ENCODE measurements around the gene PSMB10. TPM values are rescaled to one million over a fixed set of nuclear protein-coding genes. Genes with fewer than 3 reads are reported as not detected.

PSMB10 gene
- total RNA-seq, 1 experiment from 2014 or later: 39.5 TPM

GRCh38 chr16:67933805-67934204 lies 2.8 kb downstream of the PSMB10 start:
- Histone ChIP-seq H3K4me3 (no peak overlapping the region), H3F3A (ENCODE audit: insufficient read depth, low read depth) (peaks cover 9% of the 10 kb centered on the region; the same call in 1 of the 2 replicates), H2AFZ (no peak overlapping the region), H3K9me3 (ENCODE audit: insufficient read depth, low read depth) (no peaks in the 10 kb centered on the region), H3K9me2 (ENCODE audit: insufficient read depth) (no peaks in the 10 kb centered on the region), H4K20me1 (ENCODE audit: insufficient read depth) (peaks cover 1% of the 10 kb centered on the region; the same call in 1 of the 2 replicates), H3K27ac (no peak overlapping the region), H3K79me2 (ENCODE audit: low read depth) (peaks cover 18% of the 10 kb centered on the region), H3K4me2 (no peak overlapping the region), H3K27me3 (ENCODE audit: insufficient read depth, low read depth) (no peaks in the 10 kb centered on the region), H3K36me3 (ENCODE audit: low read depth) (no peaks in the 10 kb centered on the region), H3K4me1 (replicated peaks; ENCODE audit: insufficient read depth) (peaks cover 6% of the 10 kb centered on the region; the same call in 1 of the 2 replicates)
- BruUV-seq (replicated peaks): no TSS peak
- no peak for DNase-seq
- intact Hi-C loops (cut with micrococcal nuclease; ENCODE audit: unreplicated experiment): no loop called here
- ChIA-PET CTCF (no interaction called here), POLR2A (ENCODE audit: unreplicated experiment) (no interaction called here)
- no peak for TF ChIP-seq CTCF (conservative IDR thresholded peaks at IDR 0.05)

- Histone ChIP-seq H3K4me2 (no peak overlapping the region), H4K20me1 (ENCODE audit: insufficient read depth) (peaks cover 10% of the 10 kb centered on the region), H3K27ac (no peak overlapping the region), H3K36me3 (ENCODE audit: low read depth) (no peaks in the 10 kb centered on the region), H3K79me2 (ENCODE audit: low read depth) (peaks cover 17% of the 10 kb centered on the region), H3K4me3 (no peak overlapping the region), H3K9me3 (ENCODE audit: insufficient read depth, low read depth) (no peaks in the 10 kb centered on the region), H3F3A (ENCODE audit: insufficient read depth, low read depth) (peaks cover 6% of the 10 kb centered on the region; the same call in 1 of the 2 replicates), H2AFZ (no peak overlapping the region), H3K9me2 (ENCODE audit: insufficient read depth) (no peaks in the 10 kb centered on the region), H3K4me1 (replicated peaks; ENCODE audit: insufficient read depth) (peaks cover 6% of the 10 kb centered on the region; the same call in 1 of the 2 replicates), H3K27me3 (ENCODE audit: insufficient read depth, low read depth) (no peaks in the 10 kb centered on the region)
- no peak for DNase-seq
- ChIA-PET CTCF (no interaction called here), POLR2A (ENCODE audit: unreplicated experiment) (no interaction called here)
- no TSS peak for BruUV-seq (replicated peaks)
- intact Hi-C loops (cut with micrococcal nuclease; ENCODE audit: unreplicated experiment): no loop called here
- TF ChIP-seq CTCF (conservative IDR thresholded peaks at IDR 0.05) (no peak), EZH2 (IDR thresholded peaks at IDR 0.05; ENCODE audit: low read depth) (no peak)
These were observed 4.2 kb downstream of the PSMB10 start for GRCh38 chr16:67932462-67932840.

- ChIA-PET CTCF (no interaction called here), POLR2A (ENCODE audit: unreplicated experiment) (interaction anchor here (0.6 kb wide), 1 partner anchor 14 kb away, joined by 6 read pairs; no protein-coding TSS in a partner anchor)
- no peak for DNase-seq
- H2AFZ ChIP-seq: no peak within 1 kb of the TSS
- H3K27me3 ChIP-seq (ENCODE audit: insufficient read depth, low read depth): no peaks in the 10 kb centered on the region
- peaks cover 12% of the 10 kb centered on the region for H4K20me1 ChIP-seq (ENCODE audit: insufficient read depth)
- no peak within 1 kb of the TSS for H3K27ac ChIP-seq
- H3K4me3 ChIP-seq: no peak within 1 kb of the TSS
- no peaks in the 10 kb centered on the region for H3K9me2 ChIP-seq (ENCODE audit: insufficient read depth)
- H3F3A ChIP-seq (ENCODE audit: insufficient read depth, low read depth): peaks cover 6% of the 10 kb centered on the region; the same call in 1 of the 2 replicates
- H3K4me1 ChIP-seq (replicated peaks; ENCODE audit: insufficient read depth): 0 out of 2 replicates have a peak, but pooled peaks cover under 1% of the 10 kb centered on the region
- no peaks in the 10 kb centered on the region for H3K36me3 ChIP-seq (ENCODE audit: low read depth)
- peaks cover 12% of the 10 kb centered on the region for H3K79me2 ChIP-seq (ENCODE audit: low read depth)
- no peak within 1 kb of the TSS for H3K4me2 ChIP-seq
- no TSS peak for BruUV-seq (replicated peaks)
- no peak; the same call in 1 of the 2 replicates for TF ChIP-seq CTCF (conservative IDR thresholded peaks at IDR 0.05)
- no peak for TF ChIP-seq EZH2 (IDR thresholded peaks at IDR 0.05; ENCODE audit: low read depth)
- no peaks in the 10 kb centered on the region for H3K9me3 ChIP-seq (ENCODE audit: insufficient read depth, low read depth)
- intact Hi-C loops (cut with micrococcal nuclease; ENCODE audit: unreplicated experiment): no loop called here
These were observed 4.8 kb downstream of the PSMB10 start, which contains the start of gene CTRL for GRCh38 chr16:67931712-67932461. TSS of gene CTRL (minus strand) at chr16:67931862. CDS start at chr16:67931852, 10 bp downstream.

Measured in PC-9 (cell line).